UCSD-AML1 (cell line): Measurements from ENCODE around the gene PKD1L1.

Experiments
- DNase-seq: peaks from one replicate; lab custom pipeline; 2025; ENCODE audit not compliant: unreplicated experiment; lab: John Stamatoyannopoulos, UW

Gene PKD1L1

GRCh38 chr7:47907981-47908616 is 40.2 kb downstream of the PKD1L1 start:
- no peak for DNase-seq

- no peak for DNase-seq
These were observed 41.4 kb downstream of the PKD1L1 start for GRCh38 chr7:47906883-47907282.

- DNase-seq: no peak
These were observed 43.0 kb downstream of the PKD1L1 start for GRCh38 chr7:47905076-47905920.

DNA sequence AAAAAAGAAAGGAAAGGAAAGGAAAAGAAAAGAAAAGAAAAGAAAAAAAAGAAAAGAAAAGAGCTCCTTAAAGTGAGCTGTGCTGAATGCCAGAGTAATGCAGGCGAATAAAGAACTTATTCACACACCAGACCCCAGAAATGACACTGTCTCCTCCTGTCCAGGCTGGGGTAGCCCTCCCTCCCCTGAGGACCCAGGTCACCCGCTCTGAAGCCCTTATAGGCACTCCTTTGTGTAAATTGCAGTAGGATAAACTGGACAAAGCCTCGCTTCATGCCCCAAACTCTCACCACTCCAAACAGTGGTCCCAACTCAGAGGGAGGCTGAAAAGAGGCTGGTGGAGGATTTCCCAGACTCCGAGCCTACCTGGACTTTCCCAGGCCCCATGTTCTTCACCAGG is 46.3 kb downstream of the PKD1L1 start:
- DNase-seq: no peak

DNA sequence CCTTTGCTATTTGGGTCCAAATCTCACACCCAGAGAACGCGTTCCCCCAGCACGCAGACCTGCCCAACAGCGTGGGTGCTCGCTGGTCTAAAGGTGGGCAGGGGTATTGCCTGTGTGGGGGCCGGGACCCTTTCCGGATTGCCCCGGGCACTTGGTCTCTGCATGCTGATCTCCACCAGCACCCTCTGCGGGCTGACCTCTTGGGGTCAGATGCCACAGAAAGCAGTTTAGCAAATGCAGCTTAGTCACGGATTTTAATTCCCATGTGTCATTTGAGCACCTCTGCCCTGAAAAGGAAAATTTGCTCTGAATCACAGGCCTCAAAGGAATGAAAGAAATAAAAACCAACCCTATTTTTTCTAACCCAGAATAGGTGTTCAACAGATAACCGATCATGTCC is 46.7 kb downstream of the PKD1L1 start:
- DNase-seq: no peak

- DNase-seq: no peak
These were observed 50.4 kb downstream of the PKD1L1 start for GRCh38 chr7:47897831-47898230.

- no peak for DNase-seq
These were observed 51.4 kb downstream of the PKD1L1 start for GRCh38 chr7:47896809-47897423.

DNA sequence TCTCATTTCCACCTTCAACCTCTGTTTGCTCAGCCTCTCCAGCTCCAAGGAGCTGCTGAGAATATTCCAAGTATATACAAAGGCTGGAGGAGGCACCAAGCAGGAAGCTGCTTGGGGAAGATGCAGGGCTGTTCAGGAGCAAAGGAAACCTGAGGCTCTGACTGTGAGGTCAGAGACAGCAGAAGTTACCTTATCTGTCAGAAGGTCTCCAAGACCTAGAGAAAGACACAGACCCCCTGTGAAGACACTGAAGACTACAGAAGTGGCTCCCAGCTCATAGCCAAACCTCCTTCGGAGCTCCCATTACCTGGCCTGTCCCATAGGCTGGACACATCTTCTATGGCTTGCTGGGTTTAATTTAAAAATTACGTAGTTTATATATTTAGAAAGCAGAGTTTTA is 53.2 kb downstream of the PKD1L1 start:
- no peak for DNase-seq

GRCh38 chr7:47893721-47894365 is 54.4 kb downstream of the PKD1L1 start:
- DNase-seq: no peak

DNA sequence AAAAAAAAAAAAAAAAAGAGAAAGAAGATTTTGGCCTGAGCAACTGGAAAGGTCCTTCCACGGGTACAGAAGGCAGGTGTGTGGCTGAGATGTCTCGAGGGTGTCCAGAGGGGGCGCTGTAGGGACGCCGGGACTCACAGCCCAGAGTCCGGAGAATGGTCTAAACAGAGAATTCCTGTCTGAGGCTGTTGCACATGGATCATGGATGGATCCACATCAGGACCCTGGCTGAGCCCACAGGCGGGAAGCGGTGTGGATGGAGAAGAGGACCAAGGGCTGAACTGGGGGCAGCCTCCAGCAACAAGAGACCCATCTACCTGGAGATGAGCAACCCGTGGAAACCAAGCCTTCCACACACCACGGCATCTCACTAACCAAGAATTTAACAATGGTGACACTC is 55.0 kb downstream of the PKD1L1 start:
- no peak for DNase-seq

- DNase-seq: no peak
These were observed 57.7 kb downstream of the PKD1L1 start for GRCh38 chr7:47890606-47891005.

GRCh38 chr7:47890125-47890524 is 58.1 kb downstream of the PKD1L1 start:
- no peak for DNase-seq

- no peak for DNase-seq
These were observed 58.5 kb downstream of the PKD1L1 start for GRCh38 chr7:47889723-47890122.

GRCh38 chr7:47888371-47889265 is 59.6 kb downstream of the PKD1L1 start:
- DNase-seq: no peak

DNA sequence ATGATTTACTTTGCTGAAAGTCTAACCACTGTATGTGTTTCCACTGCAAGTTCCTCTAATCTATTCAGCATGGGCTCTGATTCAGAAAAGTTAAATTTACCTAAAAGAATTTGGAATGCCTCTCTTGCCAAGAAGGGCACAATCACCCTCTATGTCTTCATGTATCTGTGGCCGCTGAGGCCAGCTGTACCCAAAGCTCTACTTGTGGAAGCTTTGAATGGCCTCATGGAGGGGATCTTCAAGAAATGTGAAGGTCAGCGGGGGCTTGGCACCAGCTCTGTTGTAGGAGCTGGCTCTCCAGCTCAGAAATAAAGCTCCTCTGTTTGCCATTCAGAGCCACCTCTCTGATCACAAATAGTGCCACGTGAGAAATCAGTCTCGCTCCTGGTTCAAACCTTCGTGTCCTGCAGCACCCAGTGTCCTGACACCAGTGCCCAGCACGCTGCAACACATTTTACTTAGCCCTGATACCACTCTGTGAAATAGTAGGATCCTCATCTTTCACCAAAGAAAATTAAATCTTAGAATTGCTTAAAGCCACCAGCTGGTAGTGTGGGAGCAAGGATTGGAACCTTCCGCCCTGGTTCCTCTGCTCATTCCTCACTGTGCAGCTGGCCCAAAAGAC is 61.1 kb downstream of the PKD1L1 start:
- DNase-seq: no peak

GRCh38 chr7:47885987-47886811 is 62.1 kb downstream of the PKD1L1 start:
- DNase-seq: no peak

- no peak for DNase-seq
These were observed 62.8 kb downstream of the PKD1L1 start for GRCh38 chr7:47885309-47885986.

DNA sequence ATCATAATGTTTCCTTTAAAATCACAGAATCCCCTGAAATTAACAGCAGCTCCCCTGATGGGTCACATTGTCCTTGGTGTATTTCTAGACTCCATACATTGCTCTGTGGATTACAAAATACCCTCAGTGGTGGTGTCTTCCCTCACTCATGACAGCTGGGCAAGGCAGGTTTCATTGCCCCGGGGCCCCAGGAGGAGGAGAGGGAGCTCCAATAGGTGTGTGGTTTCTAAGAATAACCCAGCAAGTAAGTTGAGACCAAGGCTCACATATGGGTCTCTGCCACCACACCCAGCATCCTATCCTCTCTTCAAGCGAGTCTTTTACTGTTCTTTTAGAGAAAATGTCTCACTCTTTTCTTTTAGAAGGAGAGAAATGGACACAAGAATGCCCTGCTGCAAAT is 63.6 kb downstream of the PKD1L1 start:
- DNase-seq: no peak

DNA sequence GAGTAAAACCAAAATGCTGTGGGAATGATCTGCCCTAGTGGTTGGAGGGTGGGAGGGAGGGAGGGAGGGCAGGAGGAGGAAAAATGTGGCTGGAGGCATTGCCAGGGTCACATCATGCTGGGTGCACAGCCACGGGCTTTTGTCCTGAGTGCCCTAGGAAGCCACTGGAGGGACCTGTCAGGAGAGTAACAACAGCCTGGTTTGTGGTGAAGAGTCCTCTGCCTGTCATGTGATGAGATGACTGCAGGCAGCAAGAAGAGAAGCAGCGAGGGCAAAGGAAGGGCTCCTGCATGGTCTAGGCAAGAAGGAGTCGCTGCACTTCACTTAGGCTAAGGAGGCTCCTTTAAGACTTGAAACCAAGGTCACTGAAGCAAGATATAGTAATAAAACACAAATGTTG is 65.6 kb downstream of the PKD1L1 start:
- DNase-seq: no peak
